Measurements from ENCODE around the gene OR8K5.
"Not testable (repeated sequence)": the region's sequence is repeated elsewhere in the genome, so short reads cannot be mapped to it uniquely, and the experiment has no call there.

Gene OR8K5, protein sequence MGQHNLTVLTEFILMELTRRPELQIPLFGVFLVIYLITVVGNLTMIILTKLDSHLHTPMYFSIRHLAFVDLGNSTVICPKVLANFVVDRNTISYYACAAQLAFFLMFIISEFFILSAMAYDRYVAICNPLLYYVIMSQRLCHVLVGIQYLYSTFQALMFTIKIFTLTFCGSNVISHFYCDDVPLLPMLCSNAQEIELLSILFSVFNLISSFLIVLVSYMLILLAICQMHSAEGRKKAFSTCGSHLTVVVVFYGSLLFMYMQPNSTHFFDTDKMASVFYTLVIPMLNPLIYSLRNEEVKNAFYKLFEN

DNA sequence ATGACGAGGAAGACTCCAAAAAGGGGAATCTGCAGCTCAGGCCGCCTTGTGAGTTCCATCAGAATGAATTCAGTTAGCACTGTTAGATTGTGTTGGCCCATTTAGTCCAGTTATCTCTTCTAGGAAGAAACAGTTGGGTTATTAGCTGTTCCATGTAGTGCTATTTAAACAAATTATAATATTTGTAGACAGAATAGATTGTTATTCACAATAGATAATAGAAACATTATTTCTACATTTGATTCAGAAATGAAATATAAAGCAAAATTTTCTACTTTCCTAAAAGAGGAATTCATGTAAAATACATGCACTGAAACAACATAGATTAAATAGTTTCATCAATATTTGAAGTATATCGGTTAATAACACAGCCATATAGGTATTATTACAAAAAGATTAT, at the start of gene OR8K5:
TSS of gene OR8K5 (minus strand) at position 101 of the 400 bp plus-strand sequence. CDS start at position 101, 0 bp downstream.
- DNase-seq: no peak

DNA sequence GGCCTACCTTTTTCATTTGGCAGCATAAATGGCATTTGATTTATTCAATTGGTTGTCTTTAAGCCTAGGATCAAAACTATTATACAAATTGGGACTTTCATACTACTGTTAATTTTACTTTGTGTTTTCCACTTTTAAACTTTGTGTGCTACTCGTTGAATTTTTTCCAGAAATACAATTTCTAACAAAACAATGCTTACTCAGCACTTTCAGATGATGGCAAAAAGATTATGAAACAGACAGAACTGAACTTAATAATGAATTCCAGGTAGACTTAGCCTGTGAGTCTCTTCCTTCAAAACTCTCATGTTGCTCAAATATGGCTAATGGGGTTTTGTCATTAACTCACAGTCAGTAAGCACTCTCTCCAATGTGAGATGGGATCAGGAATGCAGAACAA, 47.7 kb upstream of the OR8K5 start:
- DNase-seq: no peak

DNA sequence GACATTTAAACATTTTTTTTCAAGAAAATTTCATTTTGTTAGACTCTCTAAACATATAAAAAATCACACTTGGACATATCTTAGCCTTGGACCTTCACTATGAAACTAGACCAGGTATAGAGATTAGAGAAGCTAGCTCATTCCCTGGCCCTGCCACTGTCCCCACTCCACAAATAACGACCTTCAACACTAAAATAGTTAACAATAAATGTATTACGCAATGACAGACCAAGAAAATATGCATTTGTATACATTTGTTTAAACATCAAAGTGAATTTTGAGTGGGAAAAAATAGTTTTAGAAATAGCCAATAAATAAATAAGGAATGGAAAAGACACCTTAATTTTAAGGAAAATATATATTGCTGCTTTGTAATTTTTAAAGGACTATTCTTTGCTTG, 37.2 kb upstream of the OR8K5 start:
- no peak for DNase-seq

DNA sequence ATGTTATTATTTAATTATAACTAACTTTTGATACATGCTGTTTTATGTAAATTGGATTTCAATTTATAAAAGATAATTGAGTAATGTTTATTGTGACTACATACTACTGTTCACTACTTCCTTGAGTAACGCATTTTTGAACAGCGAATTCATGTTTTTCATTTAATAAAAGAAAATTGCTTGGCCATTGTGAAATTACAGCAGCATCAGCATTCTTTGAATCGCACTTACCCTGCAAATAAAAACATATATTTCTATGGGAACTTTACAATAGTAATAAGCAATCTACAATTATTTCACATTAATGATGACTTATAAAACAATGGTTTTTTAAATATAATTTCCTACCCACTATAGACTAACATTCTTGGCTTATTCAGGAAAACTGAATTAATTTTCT, 36.6 kb upstream of the OR8K5 start:
- no peak for DNase-seq

DNA sequence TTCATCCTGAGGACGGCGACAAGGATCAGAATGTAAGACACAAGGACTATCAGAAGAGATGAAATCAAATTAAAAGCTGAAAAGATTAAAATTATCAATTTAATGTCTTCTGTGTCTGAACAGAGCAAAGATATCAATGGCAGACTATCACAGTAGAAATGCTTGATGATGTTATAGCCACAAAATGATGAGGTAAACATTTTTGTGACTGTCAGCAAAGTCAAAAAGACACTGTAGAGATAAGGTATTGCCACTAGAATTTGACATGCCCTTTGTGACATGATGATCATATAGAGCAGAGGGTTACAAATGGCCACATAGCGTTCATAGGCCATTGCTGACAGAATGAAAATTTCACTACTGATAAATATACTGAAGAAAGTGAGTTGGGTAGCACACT, 28.5 kb upstream of the OR8K5 start:
- DNase-seq: no peak

- DNase-seq: no peak
Measured at GRCh38 chr11:56183459-56183858, 23.3 kb upstream of the OR8K5 start.

DNA sequence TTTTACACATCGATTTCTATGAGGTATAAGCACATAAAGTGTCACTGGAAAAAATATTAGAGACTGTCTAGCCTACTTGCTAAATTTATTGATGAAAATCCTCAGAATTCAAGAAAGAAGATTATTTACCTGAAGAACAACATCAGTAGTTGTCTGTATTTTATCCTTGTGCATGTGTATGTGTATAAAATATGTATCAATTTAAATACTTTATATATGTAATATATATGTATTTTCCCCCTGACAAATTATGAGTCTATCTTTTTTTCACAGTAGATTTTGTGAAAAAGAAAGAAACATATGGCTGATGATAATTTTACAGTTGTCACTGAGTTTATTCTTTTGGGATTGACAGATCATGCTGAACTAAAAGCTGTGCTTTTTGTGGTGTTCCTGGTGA, 16.2 kb upstream of the OR8K5 start, which contains the start of gene OR5J2:
TSS of gene OR5J2 (plus strand) at position 301 of the 400 bp plus-strand sequence. CDS start at position 301, 0 bp downstream.
- DNase-seq: no peak

- DNase-seq: no peak
Measured at GRCh38 chr11:56172256-56172830, 12.2 kb upstream of the OR8K5 start.

DNA sequence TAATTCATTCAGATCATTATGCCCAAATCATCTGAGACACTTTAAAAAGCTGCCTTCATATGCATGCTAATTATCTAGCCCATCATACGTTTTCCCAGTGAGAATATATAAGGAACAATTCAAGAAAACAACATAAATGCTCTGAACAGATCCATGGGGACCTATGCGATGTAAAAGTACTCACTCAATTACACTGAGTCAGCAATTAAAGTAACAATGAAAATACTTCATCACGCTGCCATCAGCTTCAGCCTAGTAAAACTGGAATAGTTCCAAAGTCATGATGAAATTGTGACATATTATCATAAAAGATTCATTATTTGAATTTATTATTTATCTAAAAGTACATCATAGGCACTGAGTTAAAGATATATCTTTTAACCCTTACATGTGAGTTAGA, 3.7 kb upstream of the OR8K5 start:
- no peak for DNase-seq

DNA sequence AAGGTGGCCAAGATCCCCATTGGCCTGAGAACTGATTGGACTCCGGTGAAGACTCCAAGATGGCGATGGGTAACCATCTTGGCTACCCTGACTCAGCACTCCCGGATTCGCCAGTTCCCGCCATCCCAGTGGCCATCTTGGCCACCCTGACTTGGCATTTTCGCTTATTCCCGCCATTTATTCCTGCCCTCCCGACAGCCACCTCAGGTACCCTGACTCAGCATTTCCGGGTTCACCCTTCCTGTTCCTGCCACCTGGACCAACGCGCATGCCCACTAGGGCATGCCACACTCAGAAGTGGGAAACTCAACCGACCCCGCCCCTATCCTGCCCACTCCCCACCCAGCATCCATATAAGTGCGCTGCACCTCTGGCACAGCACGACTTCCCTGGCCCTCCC, 7.8 kb downstream of the OR8K5 start:
- no peak for DNase-seq

DNA sequence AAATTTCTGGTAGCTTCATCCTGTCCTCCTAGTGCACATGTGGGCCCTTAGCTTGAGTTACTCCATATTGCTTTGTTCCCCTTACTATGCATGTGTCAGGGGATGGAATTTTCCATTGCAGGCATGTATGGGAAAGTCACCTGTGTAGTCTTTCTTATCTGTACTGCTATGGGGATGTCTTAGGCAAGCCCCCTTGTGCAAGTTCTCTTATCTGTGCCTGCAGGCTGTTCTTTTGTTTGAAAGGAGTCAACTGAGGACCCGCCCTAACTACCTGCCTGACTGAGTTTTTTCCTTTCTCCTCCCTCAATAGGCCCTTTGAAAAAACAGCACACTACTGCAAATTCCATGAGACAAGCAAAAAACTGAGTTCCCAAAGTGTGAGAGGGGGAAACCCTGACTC, 8.7 kb downstream of the OR8K5 start:
- DNase-seq: no peak

DNA sequence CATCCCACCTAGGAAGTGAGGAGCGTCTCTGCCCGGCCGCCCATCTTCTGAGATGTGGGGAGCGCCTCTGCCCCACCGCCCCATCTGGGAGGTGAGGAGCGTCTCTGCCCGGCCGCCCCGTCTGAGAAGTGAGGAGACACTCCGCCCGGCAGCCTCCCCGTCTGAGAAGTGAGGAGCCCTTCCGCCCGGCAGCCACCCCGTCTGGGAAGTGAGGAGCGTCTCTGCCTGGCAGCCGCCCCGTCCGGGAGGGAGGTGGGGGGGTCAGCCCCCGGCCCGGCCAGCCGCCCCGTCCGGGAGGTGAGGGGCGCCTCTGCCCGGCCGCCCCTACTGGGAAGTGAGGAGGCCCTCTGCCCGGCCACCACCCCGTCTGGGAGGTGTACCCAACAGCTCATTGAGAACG, 16.4 kb downstream of the OR8K5 start:
- not testable (repeated sequence) for DNase-seq

- DNase-seq: no peak
Measured at GRCh38 chr11:56140151-56140661, 19.9 kb downstream of the OR8K5 start, which contains the start of gene OR8J3. OR8J3 (minus strand) TSS chr11:56140201; CDS start chr11:56137718, 2,483 bp downstream.

- no peak for DNase-seq
Measured at GRCh38 chr11:56122073-56122472, 38.0 kb downstream of the OR8K5 start, which contains the start of gene OR8H3. OR8H3 (plus strand) TSS chr11:56122373; CDS start chr11:56122373, 0 bp downstream.
